K562 (cell line): ENCODE results near the gene PIK3R1. TPM values are rescaled to one million over a fixed set of nuclear protein-coding genes. Genes with fewer than 3 reads are reported as not detected.

Experiments
- ATAC-seq: fragments of 200-7000 bp; cut with Tn5 transposase; 3 replicates; pipeline ENCODE4 v1.9.1; 2020; ENCODE audit warnings: moderate library complexity
- BruUV-seq: library from RNA; stranded (reverse); fragments of 400-500 nt; replicated peaks from 2 replicates; lab custom pipeline; 2021; lab: Mats Ljungman, UMichigan
- CTCF ChIA-PET: fragments of 300-600 bp; formaldehyde crosslinking; extraction: SDS; loops from one replicate; lab custom pipeline; 2021; ENCODE audit warnings: low intra/inter-chr PET ratio; lab: Yijun Ruan, JAX
- POLR2A ChIA-PET: fragments of 300-600, 350-650 bp; sonication (Branson Sonifier 250); formaldehyde crosslinking; extraction: SDS; loops from one replicate; lab custom pipeline; 2021; ENCODE audit warnings: antibody characterized with exemption, inconsistent platforms; lab: Yijun Ruan, JAX
- DNase-seq, 4 experiments: peaks; one replicate each; pipeline versions ENCODE4 v3.0.0 to v3.0.0-alpha.2; 2011 to 2018; ENCODE audit warnings: low spot score in 3 of 4, mixed read lengths in 3 of 4; ENCODE audit errors: extremely low read depth in 1 of 4
- FAIRE-seq: peaks from 2 replicates; lab custom pipeline; 2011; peaks lifted over from hg19 to GRCh38; lab: Jason Lieb, UNC
- H2AFZ ChIP-seq: 2 replicates; pipeline ENCODE4 v1.6.0; 2011; ENCODE audit warnings: low read depth, low read length, control low read depth, inconsistent platforms
- H3K27ac ChIP-seq: fragments of 200-600 bp; 3 replicates; pipeline ENCODE4 v1.8.0; 2011; ENCODE audit warnings: low read depth, mild to moderate bottlenecking, control low read depth, inconsistent platforms, low read length, moderate library complexity, mixed read lengths; ENCODE audit errors: extremely low read depth
- H3K27me3 ChIP-seq, 2 experiments: fragments of 300-600 bp in 1 of 2; 2 replicates in 1 of 2; 3 replicates in 1 of 2; pipeline versions ENCODE4 v1.6.0 to v1.8.0; 2011; ENCODE audit warnings: inconsistent platforms in 2 of 2, low read length in 2 of 2, mild to moderate bottlenecking in 1 of 2, mixed read lengths in 1 of 2, moderate library complexity in 1 of 2; ENCODE audit not compliant: control insufficient read depth in 2 of 2, insufficient read depth in 2 of 2
- H3K36me3 ChIP-seq: fragments of 300-600 bp; 3 replicates; pipeline ENCODE4 v1.8.0; 2011; ENCODE audit warnings: mild to moderate bottlenecking, low read length, inconsistent platforms; ENCODE audit not compliant: control insufficient read depth, insufficient read depth
- H3K4me1 ChIP-seq, 2 experiments: fragments of 200-600 bp in 1 of 2; replicated peaks in 1 of 2; 2 replicates in 1 of 2; 3 replicates in 1 of 2; pipeline versions ENCODE4 v1.5.1 to v1.8.0; 2011; ENCODE audit warnings: inconsistent platforms in 2 of 2, low read length in 2 of 2, mild to moderate bottlenecking in 1 of 2, mixed read lengths in 1 of 2, moderate library complexity in 1 of 2; ENCODE audit not compliant: control insufficient read depth in 2 of 2, insufficient read depth in 2 of 2
- H3K4me2 ChIP-seq: 2 replicates; pipeline ENCODE4 v1.6.1; 2011; ENCODE audit warnings: low read length, control low read depth, inconsistent platforms, mixed read lengths; ENCODE audit not compliant: insufficient read depth
- H3K4me3 ChIP-seq: fragments of 200-600 bp; sonication (generic), shearing (Covaris generic); 2 replicates; pipeline ENCODE4 v1.5.1; 2016; ENCODE audit warnings: control low read depth, inconsistent platforms
- H3K79me2 ChIP-seq: fragments of 200-600 bp; 3 replicates; pipeline ENCODE4 v1.8.0; 2011; ENCODE audit warnings: low read length, inconsistent platforms; ENCODE audit not compliant: control insufficient read depth, insufficient read depth
- H3K9ac ChIP-seq, 2 experiments: 2 replicates each; pipeline versions ENCODE4 v1.6.0 to v1.6.1; 2011; ENCODE audit warnings: low read depth in 2 of 2, low read length in 2 of 2, control low read depth in 1 of 2, inconsistent platforms in 1 of 2, mild to moderate bottlenecking in 1 of 2, mixed read lengths in 1 of 2; ENCODE audit not compliant: insufficient read depth in 1 of 2
- H3K9me1 ChIP-seq: one replicate; pipeline ENCODE4 v1.6.0; 2011; ENCODE audit warnings: inconsistent platforms, mild to moderate bottlenecking, low read length, moderate library complexity; ENCODE audit not compliant: control insufficient read depth, insufficient read depth
- H3K9me3 ChIP-seq: replicated peaks from 2 replicates; pipeline ENCODE4 v1.5.1; 2011; ENCODE audit warnings: low read depth, low read length, inconsistent platforms; ENCODE audit not compliant: control insufficient read depth, insufficient read depth
- H4K20me1 ChIP-seq: replicated peaks from 2 replicates; pipeline ENCODE4 v1.6.1; 2011; ENCODE audit warnings: low read length, inconsistent platforms, mixed read lengths; ENCODE audit not compliant: control insufficient read depth, insufficient read depth
- CBX5 ChIP-seq: IDR thresholded peaks from 2 replicates; pipeline ENCODE4 v1.6.1; 2014; ENCODE audit warnings: low read depth, borderline replicate concordance
- SMC3 ChIP-seq: conservative IDR thresholded peaks from 2 replicates; pipeline ENCODE4 v1.6.1; 2011; ENCODE audit warnings: low read depth, low read length, improper control_type of control experiment; ENCODE audit not compliant: insufficient read depth
- WGBS: fragments of 100-300 bp; shearing (Covaris generic); methylation state at CpG from one replicate; pipeline ENCODE4 v1.1.6; 2016; ENCODE audit warnings: low coverage, mixed read lengths; ENCODE audit not compliant: insufficient coverage; ENCODE audit errors: missing lambda C conversion rate; 5-methylcytosine and 5-hydroxymethylcytosine counted together
- in situ Hi-C: fragments of 300-500 bp; cut with MboI; formaldehyde crosslinking; loops from 4 replicates; pipeline ENCODE4 v1.15.0; 2018; ENCODE audit warnings: inconsistent platforms, mixed read lengths
- intact Hi-C: fragments of 100-400 bp; cut with micrococcal nuclease; formaldehyde crosslinking; loops from 2 replicates; pipeline ENCODE4 v1.14.2; 2022
- polyA plus RNA-seq, 8 experiments: library from polyadenylated mRNA; depleted of rRNA in 4 of 8; stranded (reverse) in 5 of 8; unstranded in 3 of 8; fragments of >200 nt; fragmentation: Nextera tagmentation in 2 of 8; fragmentation: Illumina TruSeq in 1 of 8; extraction: Ambion mirVana in 2 of 8; extraction: Trizol in 1 of 8; gene quantifications; 2 replicates each; pipeline versions ENCODE4 v1.2.1 to v1.2.3, GENCODE V29; 2011 to 2014; ENCODE audit warnings: inconsistent platforms in 1 of 8, missing spikeins in 1 of 8
- total RNA-seq, 7 experiments: library from RNA; depleted of rRNA in 6 of 7; stranded (reverse); fragments of >200 nt in 6 of 7; fragmentation: Illumina TruSeq in 2 of 7; extraction: Trizol in 2 of 7; gene quantifications; 2 replicates each; pipeline versions ENCODE4 v1.2.1 to v1.2.3, GENCODE V29; 2011 to 2021; ENCODE audit warnings: low replicate concordance in 1 of 7
- TF ChIP-seq, protein P1 (sequence below): fragments of 450-650 bp; IDR thresholded peaks from 2 replicates; pipeline ENCODE4 v1.7.1; 2018; ENCODE audit warnings: mild to moderate bottlenecking, low read depth; ENCODE audit not compliant: partially characterized antibody

Gene PIK3R1
- total and polyA plus RNA-seq, 9 of the 15 experiments (the other 6 are each of a cell fraction or from before 2014, with no cell fraction given), result 1.1 to 9.7 (median 4.8) TPM

DNA sequence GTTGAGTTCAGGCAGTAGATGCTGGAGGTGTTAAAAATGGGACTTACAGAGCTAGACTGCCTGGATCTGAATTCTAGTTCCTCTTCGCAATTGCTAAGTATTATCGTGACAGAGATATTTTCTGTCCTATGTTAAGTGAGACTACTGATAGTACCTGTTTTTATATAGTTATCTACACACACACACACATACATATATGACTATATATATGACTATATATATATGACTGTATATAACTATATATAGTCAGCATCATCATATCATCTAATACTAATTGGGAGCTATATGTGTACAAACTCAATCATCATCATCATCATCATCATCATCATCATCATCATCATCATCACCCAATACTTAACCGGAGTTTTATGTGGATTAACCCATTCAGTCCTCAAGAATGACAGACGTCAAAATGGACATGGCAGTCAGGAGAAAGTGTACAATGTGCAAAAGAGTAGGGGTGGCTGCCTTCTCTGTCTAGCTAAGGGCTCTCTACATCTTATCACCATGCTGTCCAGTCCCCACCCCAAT, 7.3 kb downstream of the PIK3R1 start:
- POLR2A ChIA-PET, result interaction anchor here (0.9 kb wide), 1 partner anchor 35 kb away, joined by 4 read pairs; no protein-coding TSS in a partner anchor
- Histone ChIP-seq H3K9me3 (0 out of 2 replicates have a peak, but pooled peaks cover 2% of the 10 kb centered on the region), H3K4me1 (peaks cover 8 to 13% of the 10 kb centered on the region in 2 experiments; a peak in 4 of 5 replicates), H3K36me3 (no peaks in the 10 kb centered on the region), H3K27ac (no peak overlapping the region), H3K27me3 (peaks cover 3 to 5% of the 10 kb centered on the region in 2 experiments; a peak in 2 of 5 replicates), H3K9me1 (no peaks in the 10 kb centered on the region), H3K79me2 (peaks cover 5% of the 10 kb centered on the region; the same call in 1 of the 3 replicates), H2AFZ (no peak overlapping the region), H4K20me1 (peaks cover 15% of the 10 kb centered on the region; the same call in 1 of the 2 replicates), H3K9ac (no peak overlapping the region), H3K4me3 (no peak overlapping the region), H3K4me2 (no peak overlapping the region)
- TF ChIP-seq, protein P1, sequence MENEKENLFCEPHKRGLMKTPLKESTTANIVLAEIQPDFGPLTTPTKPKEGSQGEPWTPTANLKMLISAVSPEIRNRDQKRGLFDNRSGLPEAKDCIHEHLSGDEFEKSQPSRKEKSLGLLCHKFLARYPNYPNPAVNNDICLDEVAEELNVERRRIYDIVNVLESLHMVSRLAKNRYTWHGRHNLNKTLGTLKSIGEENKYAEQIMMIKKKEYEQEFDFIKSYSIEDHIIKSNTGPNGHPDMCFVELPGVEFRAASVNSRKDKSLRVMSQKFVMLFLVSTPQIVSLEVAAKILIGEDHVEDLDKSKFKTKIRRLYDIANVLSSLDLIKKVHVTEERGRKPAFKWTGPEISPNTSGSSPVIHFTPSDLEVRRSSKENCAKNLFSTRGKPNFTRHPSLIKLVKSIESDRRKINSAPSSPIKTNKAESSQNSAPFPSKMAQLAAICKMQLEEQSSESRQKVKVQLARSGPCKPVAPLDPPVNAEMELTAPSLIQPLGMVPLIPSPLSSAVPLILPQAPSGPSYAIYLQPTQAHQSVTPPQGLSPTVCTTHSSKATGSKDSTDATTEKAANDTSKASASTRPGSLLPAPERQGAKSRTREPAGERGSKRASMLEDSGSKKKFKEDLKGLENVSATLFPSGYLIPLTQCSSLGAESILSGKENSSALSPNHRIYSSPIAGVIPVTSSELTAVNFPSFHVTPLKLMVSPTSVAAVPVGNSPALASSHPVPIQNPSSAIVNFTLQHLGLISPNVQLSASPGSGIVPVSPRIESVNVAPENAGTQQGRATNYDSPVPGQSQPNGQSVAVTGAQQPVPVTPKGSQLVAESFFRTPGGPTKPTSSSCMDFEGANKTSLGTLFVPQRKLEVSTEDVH, result no peak
- TF ChIP-seq SMC3 (no peak), CBX5 (no peak)
- no TSS peak for BruUV-seq
- CTCF ChIA-PET, result no interaction called here
- intact Hi-C loops (no loop called here), in situ Hi-C loops (no loop called here)
- DNase-seq (no peak), FAIRE-seq (no peak), ATAC-seq (no peak)
- whole genome bisulfite sequencing, result 25% methylated on average over 4 of the region's 4 CpGs
